AG09309 (cell line): Measurements from ENCODE around the gene CD163L1.

Source experiments
- DNase-seq: peaks from one replicate; pipeline ENCODE4 v3.0.0-alpha.2; 2010; ENCODE audit warnings: low read depth
- H3K4me3 ChIP-seq: 2 replicates; pipeline ENCODE4 v1.5.1; 2011; ENCODE audit warnings: mild to moderate bottlenecking, low read depth, low read length, moderate library complexity; ENCODE audit not compliant: control insufficient read depth
- TF ChIP-seq, protein P1 (sequence below): IDR thresholded peaks from 2 replicates; pipeline ENCODE4 v1.5.1; 2011; ENCODE audit warnings: mild to moderate bottlenecking, low read depth, low read length, inconsistent platforms; ENCODE audit not compliant: insufficient read depth, control insufficient read depth; ENCODE audit errors: missing control alignments

The CD163L1 gene

DNA sequence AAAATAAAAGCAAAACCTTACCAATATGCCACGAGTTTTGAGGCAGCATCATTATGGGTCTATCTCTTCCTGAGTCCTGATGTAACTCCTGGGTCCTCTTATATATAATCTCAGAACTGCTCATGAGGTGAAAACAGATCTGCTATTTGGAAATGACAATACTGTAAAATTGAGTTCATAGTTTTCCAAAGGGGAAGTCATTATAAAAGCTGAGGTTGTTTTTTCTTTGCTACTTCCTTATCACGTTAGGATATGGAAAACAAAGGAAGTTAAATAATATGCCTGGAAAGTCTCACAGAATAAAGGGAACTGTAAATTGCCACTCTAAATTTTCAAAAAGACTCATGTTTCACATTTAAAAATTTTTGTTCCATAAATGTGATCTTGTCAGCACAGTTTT lies at the start of gene CD163L1:
CD163L1 (minus strand) TSS at position 78 of the 400 bp plus-strand sequence; CDS start at position 52, 26 bp downstream.
- TF ChIP-seq, protein P1, sequence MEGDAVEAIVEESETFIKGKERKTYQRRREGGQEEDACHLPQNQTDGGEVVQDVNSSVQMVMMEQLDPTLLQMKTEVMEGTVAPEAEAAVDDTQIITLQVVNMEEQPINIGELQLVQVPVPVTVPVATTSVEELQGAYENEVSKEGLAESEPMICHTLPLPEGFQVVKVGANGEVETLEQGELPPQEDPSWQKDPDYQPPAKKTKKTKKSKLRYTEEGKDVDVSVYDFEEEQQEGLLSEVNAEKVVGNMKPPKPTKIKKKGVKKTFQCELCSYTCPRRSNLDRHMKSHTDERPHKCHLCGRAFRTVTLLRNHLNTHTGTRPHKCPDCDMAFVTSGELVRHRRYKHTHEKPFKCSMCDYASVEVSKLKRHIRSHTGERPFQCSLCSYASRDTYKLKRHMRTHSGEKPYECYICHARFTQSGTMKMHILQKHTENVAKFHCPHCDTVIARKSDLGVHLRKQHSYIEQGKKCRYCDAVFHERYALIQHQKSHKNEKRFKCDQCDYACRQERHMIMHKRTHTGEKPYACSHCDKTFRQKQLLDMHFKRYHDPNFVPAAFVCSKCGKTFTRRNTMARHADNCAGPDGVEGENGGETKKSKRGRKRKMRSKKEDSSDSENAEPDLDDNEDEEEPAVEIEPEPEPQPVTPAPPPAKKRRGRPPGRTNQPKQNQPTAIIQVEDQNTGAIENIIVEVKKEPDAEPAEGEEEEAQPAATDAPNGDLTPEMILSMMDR, result no peak
- no peak for DNase-seq
- H3K4me3 ChIP-seq, result no peak within 1 kb of the TSS

- no peak for DNase-seq
- TF ChIP-seq, protein P1, result no peak
- H3K4me3 ChIP-seq, result no peak overlapping the region
Observed at GRCh38 chr12:7493006-7493405, 49.1 kb upstream of the CD163L1 start.

DNA sequence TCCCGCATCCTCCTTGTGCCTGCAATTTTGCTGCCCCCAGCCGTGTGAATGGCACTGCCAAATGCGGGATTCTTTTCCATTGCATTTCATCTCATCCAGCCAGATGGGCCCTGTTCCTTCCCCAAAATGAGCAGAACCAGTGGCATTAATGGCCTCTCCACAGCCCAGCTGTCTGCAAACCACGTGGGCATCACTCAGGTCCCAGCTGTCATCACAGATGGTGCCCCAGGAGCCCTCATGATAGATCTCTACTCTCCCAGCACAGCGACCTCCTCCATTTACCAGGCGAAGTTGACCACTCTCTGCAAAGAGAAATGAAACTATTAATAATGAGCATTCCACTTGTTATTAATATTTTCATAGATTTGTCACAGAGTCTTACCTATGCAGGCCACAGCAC lies 42.6 kb upstream of the CD163L1 start:
- DNase-seq, result no peak
- TF ChIP-seq, protein P1, result no peak
- no peak overlapping the region for H3K4me3 ChIP-seq

DNA sequence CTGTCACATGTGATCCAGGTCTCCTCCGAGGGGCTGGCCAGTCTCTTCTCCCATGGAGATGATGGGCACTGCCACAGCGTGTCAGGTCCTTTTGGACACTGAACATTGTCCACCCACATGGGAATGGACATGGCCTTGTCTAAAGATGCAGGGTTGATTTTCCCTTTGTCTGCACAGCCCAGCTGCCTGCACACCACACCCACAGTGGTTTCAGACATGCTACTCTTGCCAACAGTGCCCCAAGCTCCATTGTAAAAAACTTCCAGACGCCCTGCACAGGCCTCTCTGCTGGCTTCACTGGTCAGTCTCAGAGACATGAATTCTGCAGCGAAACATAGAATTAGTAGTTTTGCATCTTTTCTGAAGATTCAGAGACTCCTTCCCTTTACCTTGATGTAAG lies 41.1 kb upstream of the CD163L1 start:
- no peak overlapping the region for H3K4me3 ChIP-seq
- TF ChIP-seq, protein P1, result no peak
- DNase-seq, result no peak

DNA sequence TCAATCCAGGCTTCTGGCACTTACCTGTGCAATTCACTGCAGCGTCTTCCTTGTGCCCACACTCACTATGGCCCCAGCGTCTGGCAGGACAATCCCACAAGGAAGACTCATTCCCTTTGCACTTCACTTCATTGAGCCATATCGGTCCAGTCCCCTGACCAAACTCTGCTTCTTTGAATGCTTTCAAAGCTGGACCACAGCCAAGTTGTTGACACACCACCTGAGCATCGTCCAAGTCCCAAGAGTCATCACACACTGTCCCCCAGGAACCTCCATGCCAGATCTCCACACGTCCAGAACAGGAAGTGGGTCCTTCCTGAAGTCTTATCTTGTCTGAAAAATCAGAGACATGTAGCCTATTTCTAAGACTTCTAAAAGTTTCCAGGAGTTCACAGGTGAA lies 39.4 kb upstream of the CD163L1 start:
- H3K4me3 ChIP-seq, result no peak overlapping the region
- no peak for DNase-seq
- TF ChIP-seq, protein P1, result no peak

DNA sequence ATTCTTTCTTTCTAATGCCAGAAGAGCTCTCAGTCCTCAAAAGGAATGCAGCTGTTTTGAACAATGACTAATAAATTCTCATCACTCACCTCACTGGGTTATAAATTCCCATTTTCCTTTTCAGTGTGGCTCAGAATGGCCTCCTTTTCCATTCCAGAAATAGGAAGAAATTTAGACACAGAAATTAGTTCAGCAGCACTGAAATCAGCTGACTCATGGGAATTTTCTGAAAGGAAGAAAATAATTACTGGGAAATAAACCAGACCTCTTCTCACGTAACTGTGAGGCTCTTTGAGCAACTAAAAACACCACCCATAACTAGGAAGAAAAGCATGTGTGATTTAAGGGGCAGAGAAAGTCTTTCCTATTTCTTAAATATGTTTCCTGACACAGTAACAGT lies 35.8 kb upstream of the CD163L1 start:
- no peak overlapping the region for H3K4me3 ChIP-seq
- TF ChIP-seq, protein P1, result no peak
- DNase-seq, result no peak

GRCh38 chr12:7472060-7472459 lies 28.1 kb upstream of the CD163L1 start:
- DNase-seq, result no peak
- H3K4me3 ChIP-seq, result no peak overlapping the region
- TF ChIP-seq, protein P1, result no peak
